H1 (cell line): ENCODE results near the gene KRT77. TPM values are rescaled to one million over a fixed set of nuclear protein-coding genes. Genes with fewer than 3 reads are reported as not detected.

Experiments used
- CTCF ChIA-PET: fragments of 300-600 bp; sonication (Branson Sonifier 250); formaldehyde crosslinking; loops from one replicate; lab custom pipeline; 2021; ENCODE audit not compliant: partially characterized antibody; lab: Charles Lee
- POLR2A ChIA-PET: fragments of 300-600 bp; sonication (Branson Sonifier 250); formaldehyde crosslinking; loops from one replicate; lab custom pipeline; 2021; ENCODE audit warnings: inconsistent platforms; ENCODE audit not compliant: partially characterized antibody; lab: Charles Lee
- DNase-seq, 2 experiments: peaks; one replicate each; pipeline versions ENCODE4 v3.0.0 to v3.0.0-alpha.2; 2010 to 2022; ENCODE audit warnings: low spot score in 2 of 2, low read depth in 1 of 2, mixed read lengths in 1 of 2
- FAIRE-seq: peaks from 2 replicates; lab custom pipeline; 2011; peaks lifted over from hg19 to GRCh38; lab: Jason Lieb, UNC
- H2AFZ ChIP-seq: 2 replicates; pipeline ENCODE4 v1.8.1; 2012; ENCODE audit warnings: low read length, inconsistent platforms
- H2AK5ac ChIP-seq: 2 replicates; pipeline ENCODE4 v1.6.1; 2013; ENCODE audit warnings: low read depth, low read length
- H2BK120ac ChIP-seq: replicated peaks from 2 replicates; pipeline ENCODE3; 2013; ENCODE audit warnings: low read depth, low read length, inconsistent platforms
- H2BK12ac ChIP-seq: 2 replicates; pipeline ENCODE4 v1.6.1; 2013; ENCODE audit warnings: low read depth, low read length
- H2BK15ac ChIP-seq: 2 replicates; pipeline ENCODE4 v1.6.1; 2013; ENCODE audit warnings: low read length
- H2BK20ac ChIP-seq: 2 replicates; pipeline ENCODE4 v1.6.1; 2013; ENCODE audit warnings: low read length
- H2BK5ac ChIP-seq: 2 replicates; pipeline ENCODE4 v1.6.1; 2013; ENCODE audit warnings: low read depth, low read length
- H3K14ac ChIP-seq: 2 replicates; pipeline ENCODE4 v1.6.1; 2013; ENCODE audit warnings: inconsistent platforms; ENCODE audit not compliant: insufficient read length
- H3K18ac ChIP-seq: 2 replicates; pipeline ENCODE4 v1.6.1; 2013; ENCODE audit warnings: low read length; ENCODE audit errors: extremely low read depth
- H3K23ac ChIP-seq: 2 replicates; pipeline ENCODE4 v1.6.1; 2013; ENCODE audit warnings: inconsistent platforms; ENCODE audit not compliant: insufficient read length
- H3K23me2 ChIP-seq: 2 replicates; pipeline ENCODE4 v1.6.1; 2013; ENCODE audit warnings: low read depth, low read length
- H3K27ac ChIP-seq: 2 replicates; pipeline ENCODE4 v1.6.1; 2011; ENCODE audit warnings: low read depth, low read length, inconsistent platforms
- H3K27me3 ChIP-seq, 4 experiments: replicated peaks in 1 of 4; 1 replicate in 1 of 4; 2 replicates in 3 of 4; pipeline versions ENCODE4 v1.6.1 to v1.8.1; 2011 to 2013; ENCODE audit warnings: low read length in 3 of 4, mild to moderate bottlenecking in 3 of 4, inconsistent platforms in 2 of 4, mixed read lengths in 2 of 4, moderate library complexity in 1 of 4; ENCODE audit not compliant: control insufficient read depth in 3 of 4, insufficient read depth in 3 of 4; ENCODE audit errors: extremely low read depth in 1 of 4
- H3K36me3 ChIP-seq, 4 experiments: 2 replicates each; pipeline versions ENCODE4 v1.6.1 to v1.8.1; 2011 to 2013; ENCODE audit warnings: mild to moderate bottlenecking in 4 of 4, low read length in 3 of 4, moderate library complexity in 2 of 4, control low read depth in 1 of 4, inconsistent platforms in 1 of 4; ENCODE audit not compliant: insufficient read depth in 4 of 4, control insufficient read depth in 2 of 4
- H3K4ac ChIP-seq: replicated peaks from 2 replicates; pipeline ENCODE3; 2013; ENCODE audit warnings: low read length, low read depth, mixed read lengths, inconsistent platforms; ENCODE audit not compliant: insufficient read length
- H3K4me1 ChIP-seq, 4 experiments: replicated peaks in 1 of 4; 1 replicate in 1 of 4; 2 replicates in 3 of 4; pipeline versions ENCODE4 v1.6.1 to v1.8.1; 2011 to 2013; ENCODE audit warnings: low read length in 3 of 4, inconsistent platforms in 2 of 4, mixed read lengths in 1 of 4; ENCODE audit not compliant: insufficient read depth in 4 of 4, control insufficient read depth in 3 of 4
- H3K4me2 ChIP-seq, 2 experiments: 2 replicates each; pipeline versions ENCODE4 v1.6.1 to v1.8.1; 2011 to 2013; ENCODE audit warnings: low read depth in 2 of 2, low read length in 2 of 2, control low read depth in 1 of 2, inconsistent platforms in 1 of 2, mild to moderate bottlenecking in 1 of 2; ENCODE audit not compliant: insufficient read depth in 1 of 2
- H3K4me3 ChIP-seq, 4 experiments: fragments of 200-600, 300-600 bp in 1 of 4; sonication (generic), shearing (Covaris generic), sonication (Bioruptor Twin) in 1 of 4; 2 replicates each; pipeline versions ENCODE4 v1.5.1 to v1.8.1; 2011 to 2016; ENCODE audit warnings: low read length in 4 of 4, low read depth in 3 of 4, control low read depth in 2 of 4, inconsistent platforms in 2 of 4, mild to moderate bottlenecking in 2 of 4, mixed read lengths in 1 of 4, moderate library complexity in 1 of 4; ENCODE audit not compliant: insufficient read depth in 2 of 4; ENCODE audit errors: extremely low read depth in 1 of 4
- H3K56ac ChIP-seq: replicated peaks from 2 replicates; pipeline ENCODE3; 2013; ENCODE audit warnings: low read depth, mild to moderate bottlenecking, mixed read lengths, low read length, inconsistent platforms; ENCODE audit not compliant: insufficient read length
- H3K79me1 ChIP-seq: 2 replicates; pipeline ENCODE4 v1.6.1; 2013; ENCODE audit warnings: low read depth, low read length, control low read depth
- H3K79me2 ChIP-seq, 2 experiments: 2 replicates each; pipeline versions ENCODE4 v1.6.1 to v1.8.1; 2012 to 2013; ENCODE audit warnings: low read length in 2 of 2, mild to moderate bottlenecking in 2 of 2, inconsistent platforms in 1 of 2; ENCODE audit not compliant: insufficient read depth in 2 of 2, control insufficient read depth in 1 of 2
- H3K9ac ChIP-seq, 4 experiments: replicated peaks in 1 of 4; 1 replicate in 1 of 4; 2 replicates in 3 of 4; pipeline versions ENCODE4 v1.6.1 to v1.8.1; 2011 to 2013; ENCODE audit warnings: low read depth in 3 of 4, low read length in 3 of 4, control low read depth in 2 of 4, mild to moderate bottlenecking in 2 of 4, moderate library complexity in 2 of 4, inconsistent platforms in 1 of 4; ENCODE audit errors: extremely low read depth in 1 of 4
- H3K9me3 ChIP-seq, 2 experiments: 2 replicates each; pipeline versions ENCODE4 v1.6.1 to v1.8.1; 2012 to 2013; ENCODE audit warnings: mild to moderate bottlenecking in 2 of 2, moderate library complexity in 2 of 2, control low read depth in 1 of 2, inconsistent platforms in 1 of 2, low read depth in 1 of 2, low read length in 1 of 2, mixed read lengths in 1 of 2; ENCODE audit not compliant: insufficient read depth in 2 of 2
- H4K20me1 ChIP-seq, 2 experiments: replicated peaks in 1 of 2; 2 replicates each; pipeline versions ENCODE3 to v1.8.1; 2011 to 2013; ENCODE audit warnings: inconsistent platforms in 2 of 2, low read length in 2 of 2, mild to moderate bottlenecking in 1 of 2; ENCODE audit not compliant: insufficient read depth in 2 of 2, control insufficient read depth in 1 of 2
- H4K5ac ChIP-seq: 2 replicates; pipeline ENCODE4 v1.6.1; 2013; ENCODE audit warnings: low read length, low read depth, mixed read lengths, inconsistent platforms; ENCODE audit not compliant: insufficient read length
- H4K8ac ChIP-seq: 2 replicates; pipeline ENCODE4 v1.8.0; 2013; ENCODE audit warnings: mild to moderate bottlenecking, moderate library complexity, low read length, inconsistent platforms; ENCODE audit not compliant: insufficient read depth; ENCODE audit errors: extremely low read depth
- H4K91ac ChIP-seq: replicated peaks from 2 replicates; pipeline ENCODE3; 2013; ENCODE audit warnings: low read length, mixed read lengths, inconsistent platforms; ENCODE audit not compliant: insufficient read length
- CHD2 ChIP-seq: IDR thresholded peaks from 2 replicates; pipeline ENCODE4 v1.6.1; 2012; ENCODE audit warnings: low read length, improper control_type of control experiment
- MAFK ChIP-seq: IDR thresholded peaks from 2 replicates; pipeline ENCODE4 v1.6.1; 2012; ENCODE audit warnings: low read depth, mild to moderate bottlenecking, improper control_type of control experiment, low read length
- SAP30 ChIP-seq: fragments of 300-600 bp; sonication (generic); IDR thresholded peaks from 2 replicates; pipeline ENCODE4 v1.7.1; 2012; ENCODE audit warnings: low read length, moderate library complexity, mild to moderate bottlenecking, inconsistent platforms; ENCODE audit not compliant: insufficient read depth, insufficient replicate concordance
- TAF1 ChIP-seq: IDR thresholded peaks from 2 replicates; pipeline ENCODE4 v1.6.1; 2011; ENCODE audit warnings: mild to moderate bottlenecking, low read depth, low read length
- TBP ChIP-seq: IDR thresholded peaks from 2 replicates; pipeline ENCODE4 v1.6.1; 2011; ENCODE audit warnings: low read depth, low read length, improper control_type of control experiment
- ZNF274 ChIP-seq: IDR thresholded peaks from 2 replicates; pipeline ENCODE4 v1.7.0; 2012; ENCODE audit warnings: low read length, borderline replicate concordance; ENCODE audit errors: extremely low read depth
- WGBS, 2 experiments: shearing (Covaris generic) in 1 of 2; methylation state at CpG; one replicate each; pipeline versions ENCODE4 v1.1.6 to v1.1.7; 2013 to 2015; ENCODE audit warnings: low lambda C conversion rate in 2 of 2, mixed read lengths in 2 of 2, inconsistent platforms in 1 of 2, low coverage in 1 of 2, missing lambda C conversion rate in 1 of 2; ENCODE audit not compliant: insufficient replicate concordance in 2 of 2, insufficient coverage in 1 of 2, insufficient read length in 1 of 2; ENCODE audit errors: extremely low coverage in 1 of 2, missing lambda C conversion rate in 1 of 2; 5-methylcytosine and 5-hydroxymethylcytosine counted together
- polyA plus RNA-seq, 7 experiments: library from polyadenylated mRNA; depleted of rRNA in 3 of 7; stranded (reverse) in 5 of 7; unstranded in 2 of 7; fragments of >200 nt in 5 of 7; fragments of 200-250 nt in 2 of 7; gene quantifications; 1 replicate in 5 of 7; 2 replicates in 1 of 7; 4 replicates in 1 of 7; pipeline versions ENCODE4 v1.2.1 to v1.2.3, GENCODE V29; 2011 to 2013; ENCODE audit warnings: missing spikeins in 2 of 7, mixed read lengths in 2 of 7
- total RNA-seq: library from RNA; stranded (reverse); fragmentation: NEBNext Ultra II Directional; extraction: Animal tissue kit (Norgen Biotek cat#: 25700); gene quantifications from 2 replicates; pipeline ENCODE4 v1.2.1, GENCODE V29; 2021

KRT77 gene
- total and polyA plus RNA-seq, 2 of the 8 experiments (the other 6 are each of a cell fraction or from before 2014, with no cell fraction given) = 0.02 TPM; not detected in 1

GRCh38 chr12:52697058-52697582 is 6.2 kb downstream of the KRT77 start:
- WGBS, 2 experiments = 79% methylated on average over 2 of the region's 2 CpGs; no CpG with 5 or more reads in 1 of the 2 experiments
- Histone ChIP-seq H3K36me3 (no peaks in the 10 kb centered on the region), H2BK5ac (no peak overlapping the region), H2AFZ (no peak overlapping the region), H3K79me2 (no peaks in the 10 kb centered on the region), H3K9ac (no peak overlapping the region), H3K14ac (no peak overlapping the region), H3K23me2 (no peaks in the 10 kb centered on the region), H3K56ac (no peak overlapping the region), H4K91ac (no peak overlapping the region), H2AK5ac (no peak overlapping the region), H3K79me1 (no peaks in the 10 kb centered on the region), H2BK120ac (no peak overlapping the region), H4K8ac (no peak overlapping the region), H3K18ac (no peak overlapping the region), H2BK20ac (no peak overlapping the region), H4K20me1 (peaks cover 0 to 2% of the 10 kb centered on the region in 2 experiments), H3K9me3 (no peaks in the 10 kb centered on the region), H3K23ac (no peak overlapping the region), H2BK12ac (no peak overlapping the region), H3K4me1 (no peaks in the 10 kb centered on the region; a peak in 1 of 7 replicates), H3K4me3 (no peak overlapping the region), H3K27me3 (peaks cover 0 to 7% (median 0%) of the 10 kb centered on the region in 4 experiments; a peak in 2 of 7 replicates), H3K27ac (no peak overlapping the region), H4K5ac (no peak overlapping the region), H3K4me2 (no peak overlapping the region), H2BK15ac (no peak overlapping the region), H3K4ac (no peak overlapping the region)
- POLR2A ChIA-PET = no interaction called here
- TF ChIP-seq CHD2 = no peak
- TF ChIP-seq ZNF274 = no peak
- TF ChIP-seq SAP30 = no peak
- no peak for TF ChIP-seq TBP
- no peak for TF ChIP-seq MAFK
- no peak for TF ChIP-seq TAF1
- DNase-seq (no peak), FAIRE-seq (no peak)
- CTCF ChIA-PET = interaction anchor here (1.0 to 2.3 kb wide), 5 partner anchors 16 to 174 kb away, joined by 3 to 7 read pairs (median 3); no protein-coding TSS in a partner anchor
